Neural cell (in vitro differentiated cells): Measurements from ENCODE around the gene PDCD4. TPM values are rescaled to one million over a fixed set of nuclear protein-coding genes. Genes with fewer than 3 reads are reported as not detected.

Experiments used
- H2AFZ ChIP-seq: fragments of 200-600, 300-800 bp; sonication (generic), shearing (Covaris generic); 2 replicates; pipeline ENCODE4 v1.6.0; 2014; ENCODE audit warnings: low read depth, mild to moderate bottlenecking, antibody characterized with exemption, low read length, moderate library complexity
- H3F3A ChIP-seq: fragments of 200-600 bp; shearing (Covaris generic); 2 replicates; pipeline ENCODE4 v1.6.1; 2016; ENCODE audit warnings: mild to moderate bottlenecking, moderate library complexity, mixed read lengths, antibody characterized with exemption, low read length; ENCODE audit not compliant: insufficient read depth, poor library complexity, severe bottlenecking
- H3K27ac ChIP-seq: fragments of 200-600, 300-800 bp; sonication (generic), shearing (Covaris generic); 2 replicates; pipeline ENCODE4 v1.5.1; 2014; ENCODE audit warnings: mild to moderate bottlenecking, low read length, moderate library complexity
- H3K27me3 ChIP-seq: fragments of 300-800, 200-600 bp; sonication (generic), shearing (Covaris generic); 2 replicates; pipeline ENCODE4 v1.6.0; 2014; ENCODE audit warnings: mild to moderate bottlenecking, low read depth, low read length, moderate library complexity; ENCODE audit not compliant: insufficient read depth
- H3K36me3 ChIP-seq: fragments of 300-800, 200-600 bp; sonication (generic), shearing (Covaris generic); 2 replicates; pipeline ENCODE4 v1.5.1; 2014; ENCODE audit warnings: mild to moderate bottlenecking, antibody characterized with exemption, low read length, moderate library complexity; ENCODE audit not compliant: insufficient read depth
- H3K4me2 ChIP-seq: fragments of 300-800, 200-600 bp; sonication (generic), shearing (Covaris generic); 2 replicates; pipeline ENCODE4 v1.6.0; 2014; ENCODE audit warnings: mild to moderate bottlenecking, low read length
- H3K4me3 ChIP-seq: fragments of 300-800, 200-600 bp; sonication (generic), shearing (Covaris generic); 2 replicates; pipeline ENCODE4 v1.5.1; 2014; ENCODE audit warnings: mild to moderate bottlenecking, low read length, moderate library complexity
- H3K79me2 ChIP-seq: fragments of 200-600 bp; shearing (Covaris generic); replicated peaks from 2 replicates; pipeline ENCODE4 v1.6.0; 2014; ENCODE audit warnings: mild to moderate bottlenecking, low read length, moderate library complexity; ENCODE audit not compliant: insufficient read depth
- H3K9ac ChIP-seq: fragments of 300-800, 200-600 bp; sonication (generic), shearing (Covaris generic); 2 replicates; pipeline ENCODE4 v1.6.1; 2016; ENCODE audit warnings: mild to moderate bottlenecking, low read length, mixed read lengths
- H3K9me2 ChIP-seq: fragments of 200-600 bp; shearing (Covaris generic); 2 replicates; pipeline ENCODE4 v1.6.1; 2016; ENCODE audit warnings: mild to moderate bottlenecking, low read length, mixed read lengths; ENCODE audit not compliant: insufficient read depth
- H3K9me3 ChIP-seq: fragments of 200-600, 300-800 bp; sonication (generic), shearing (Covaris generic); 2 replicates; pipeline ENCODE4 v1.6.1; 2016; ENCODE audit warnings: mild to moderate bottlenecking, mixed run types, low read length, moderate library complexity, mixed read lengths
- H4K20me1 ChIP-seq: fragments of 200-600 bp; shearing (Covaris generic); 2 replicates; pipeline ENCODE4 v1.6.1; 2016; ENCODE audit warnings: mild to moderate bottlenecking, mixed run types; ENCODE audit not compliant: insufficient read depth
- EP300 ChIP-seq: fragments of 450-650 bp; conservative IDR thresholded peaks from 2 replicates; pipeline ENCODE4 v1.6.1; 2014; ENCODE audit warnings: antibody characterized with exemption, mild to moderate bottlenecking, moderate library complexity; ENCODE audit not compliant: poor library complexity, severe bottlenecking
- EZH2 ChIP-seq: fragments of 200-600, 300-800 bp; shearing (Covaris generic), sonication (generic); IDR thresholded peaks from 2 replicates; pipeline ENCODE4 v1.6.1; 2014; ENCODE audit warnings: antibody characterized with exemption, low read length, borderline replicate concordance, mild to moderate bottlenecking; ENCODE audit not compliant: insufficient read depth, poor library complexity, severe bottlenecking
- MXI1 ChIP-seq: fragments of 450-650 bp; conservative IDR thresholded peaks from 2 replicates; pipeline ENCODE4 v1.6.1; 2014; ENCODE audit warnings: antibody characterized with exemption, mild to moderate bottlenecking; ENCODE audit not compliant: poor library complexity, severe bottlenecking
- POLR2AphosphoS5 ChIP-seq: IDR thresholded peaks from 2 replicates; pipeline ENCODE4 v1.6.1; 2012
- RAD21 ChIP-seq: fragments of 450-650 bp; conservative IDR thresholded peaks from 2 replicates; pipeline ENCODE4 v1.6.1; 2014; ENCODE audit warnings: antibody characterized with exemption, mild to moderate bottlenecking, moderate library complexity
- SMC3 ChIP-seq: fragments of 450-650 bp; conservative IDR thresholded peaks from 2 replicates; pipeline ENCODE4 v1.6.1; 2014; ENCODE audit warnings: antibody characterized with exemption, mild to moderate bottlenecking, moderate library complexity; ENCODE audit not compliant: poor library complexity
- TAF1 ChIP-seq: IDR thresholded peaks from 2 replicates; pipeline ENCODE4 v1.6.1; 2012; ENCODE audit warnings: low read depth
- polyA plus RNA-seq: library from polyadenylated mRNA; depleted of rRNA; stranded (reverse); fragments of >200 nt; gene quantifications from 2 replicates; pipeline ENCODE4 v1.2.3, GENCODE V29; 2014
- TF ChIP-seq, protein P1 (sequence below): fragments of 450-650 bp; IDR thresholded peaks from 2 replicates; pipeline ENCODE4 v1.5.1; 2014; ENCODE audit warnings: antibody characterized with exemption, mild to moderate bottlenecking, moderate library complexity; ENCODE audit not compliant: poor library complexity, severe bottlenecking
- TF ChIP-seq, protein P2 (sequence below): IDR thresholded peaks from 2 replicates; pipeline ENCODE4 v1.6.1; 2012; ENCODE audit warnings: borderline replicate concordance

The PDCD4 gene
- polyA plus RNA-seq, 1 donor from 2014 or later = 83.5 TPM

DNA sequence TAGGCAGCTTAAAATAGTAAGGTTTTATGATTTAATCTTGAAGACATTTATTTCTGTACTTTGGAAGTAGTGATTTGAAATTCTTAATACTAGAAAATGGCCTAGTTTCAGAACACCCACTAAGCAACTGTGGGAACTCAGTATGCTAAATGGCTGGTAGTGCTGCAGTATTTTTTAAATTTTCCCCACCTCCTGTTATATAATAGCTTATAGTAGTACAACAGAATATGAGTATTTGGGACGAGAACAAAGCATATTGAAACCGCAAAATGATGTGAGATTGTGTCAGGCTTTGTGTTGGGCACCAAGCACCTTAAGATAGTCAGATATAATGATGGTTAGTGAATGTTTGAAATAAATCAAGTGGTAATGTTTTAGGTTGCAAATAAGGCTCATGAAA is 55.7 kb downstream of the PDCD4 start:
- Histone ChIP-seq H3K36me3 (no peaks in the 10 kb centered on the region), H3K27me3 (no peaks in the 10 kb centered on the region), H3K27ac (no peak overlapping the region), H3K9ac (no peak overlapping the region), H4K20me1 (peaks cover 7% of the 10 kb centered on the region), H3K9me2 (no peaks in the 10 kb centered on the region), H3K4me3 (no peak overlapping the region), H3K79me2 (peaks cover 96% of the 10 kb centered on the region), H3K4me2 (no peak overlapping the region), H2AFZ (no peak overlapping the region), H3K9me3 (no peaks in the 10 kb centered on the region), H3F3A (no peaks in the 10 kb centered on the region)
- TF ChIP-seq POLR2AphosphoS5 = no peak
- no peak for TF ChIP-seq TAF1
- no peak for TF ChIP-seq MXI1
- TF ChIP-seq, protein P1, sequence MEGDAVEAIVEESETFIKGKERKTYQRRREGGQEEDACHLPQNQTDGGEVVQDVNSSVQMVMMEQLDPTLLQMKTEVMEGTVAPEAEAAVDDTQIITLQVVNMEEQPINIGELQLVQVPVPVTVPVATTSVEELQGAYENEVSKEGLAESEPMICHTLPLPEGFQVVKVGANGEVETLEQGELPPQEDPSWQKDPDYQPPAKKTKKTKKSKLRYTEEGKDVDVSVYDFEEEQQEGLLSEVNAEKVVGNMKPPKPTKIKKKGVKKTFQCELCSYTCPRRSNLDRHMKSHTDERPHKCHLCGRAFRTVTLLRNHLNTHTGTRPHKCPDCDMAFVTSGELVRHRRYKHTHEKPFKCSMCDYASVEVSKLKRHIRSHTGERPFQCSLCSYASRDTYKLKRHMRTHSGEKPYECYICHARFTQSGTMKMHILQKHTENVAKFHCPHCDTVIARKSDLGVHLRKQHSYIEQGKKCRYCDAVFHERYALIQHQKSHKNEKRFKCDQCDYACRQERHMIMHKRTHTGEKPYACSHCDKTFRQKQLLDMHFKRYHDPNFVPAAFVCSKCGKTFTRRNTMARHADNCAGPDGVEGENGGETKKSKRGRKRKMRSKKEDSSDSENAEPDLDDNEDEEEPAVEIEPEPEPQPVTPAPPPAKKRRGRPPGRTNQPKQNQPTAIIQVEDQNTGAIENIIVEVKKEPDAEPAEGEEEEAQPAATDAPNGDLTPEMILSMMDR = no peak
- TF ChIP-seq, protein P2, sequence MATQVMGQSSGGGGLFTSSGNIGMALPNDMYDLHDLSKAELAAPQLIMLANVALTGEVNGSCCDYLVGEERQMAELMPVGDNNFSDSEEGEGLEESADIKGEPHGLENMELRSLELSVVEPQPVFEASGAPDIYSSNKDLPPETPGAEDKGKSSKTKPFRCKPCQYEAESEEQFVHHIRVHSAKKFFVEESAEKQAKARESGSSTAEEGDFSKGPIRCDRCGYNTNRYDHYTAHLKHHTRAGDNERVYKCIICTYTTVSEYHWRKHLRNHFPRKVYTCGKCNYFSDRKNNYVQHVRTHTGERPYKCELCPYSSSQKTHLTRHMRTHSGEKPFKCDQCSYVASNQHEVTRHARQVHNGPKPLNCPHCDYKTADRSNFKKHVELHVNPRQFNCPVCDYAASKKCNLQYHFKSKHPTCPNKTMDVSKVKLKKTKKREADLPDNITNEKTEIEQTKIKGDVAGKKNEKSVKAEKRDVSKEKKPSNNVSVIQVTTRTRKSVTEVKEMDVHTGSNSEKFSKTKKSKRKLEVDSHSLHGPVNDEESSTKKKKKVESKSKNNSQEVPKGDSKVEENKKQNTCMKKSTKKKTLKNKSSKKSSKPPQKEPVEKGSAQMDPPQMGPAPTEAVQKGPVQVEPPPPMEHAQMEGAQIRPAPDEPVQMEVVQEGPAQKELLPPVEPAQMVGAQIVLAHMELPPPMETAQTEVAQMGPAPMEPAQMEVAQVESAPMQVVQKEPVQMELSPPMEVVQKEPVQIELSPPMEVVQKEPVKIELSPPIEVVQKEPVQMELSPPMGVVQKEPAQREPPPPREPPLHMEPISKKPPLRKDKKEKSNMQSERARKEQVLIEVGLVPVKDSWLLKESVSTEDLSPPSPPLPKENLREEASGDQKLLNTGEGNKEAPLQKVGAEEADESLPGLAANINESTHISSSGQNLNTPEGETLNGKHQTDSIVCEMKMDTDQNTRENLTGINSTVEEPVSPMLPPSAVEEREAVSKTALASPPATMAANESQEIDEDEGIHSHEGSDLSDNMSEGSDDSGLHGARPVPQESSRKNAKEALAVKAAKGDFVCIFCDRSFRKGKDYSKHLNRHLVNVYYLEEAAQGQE = no peak
- TF ChIP-seq EZH2 = no peak
- no peak for TF ChIP-seq RAD21
- no peak for TF ChIP-seq SMC3
- no peak for TF ChIP-seq EP300

DNA sequence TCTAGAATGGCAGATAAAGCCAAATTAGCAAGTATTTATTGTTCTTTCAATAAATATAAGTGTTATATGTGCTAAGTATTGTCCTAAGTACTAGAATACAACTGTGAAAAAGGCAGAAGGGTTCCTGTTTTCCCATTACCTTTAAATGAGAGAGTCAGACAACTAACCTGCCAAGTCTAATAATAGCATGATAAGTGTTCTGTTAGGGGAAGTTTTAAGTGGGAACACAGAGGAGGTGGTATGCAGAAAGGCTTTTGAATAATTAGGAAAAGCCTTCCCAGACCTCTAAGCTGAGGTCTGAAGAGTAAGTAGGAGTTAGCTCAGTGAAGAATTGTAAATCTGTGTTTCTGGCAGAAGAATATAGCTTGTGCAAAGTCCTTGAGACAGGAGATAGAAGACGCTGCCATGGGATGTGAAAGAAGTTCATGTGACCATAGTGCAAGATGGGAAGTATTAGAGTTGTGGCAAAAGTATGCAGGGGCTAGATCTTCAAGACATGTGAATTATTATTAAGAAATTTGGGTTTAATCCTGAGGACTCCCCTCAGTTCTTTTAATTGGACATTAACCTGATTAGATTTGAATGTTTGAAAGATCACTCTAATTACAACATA is 60.1 kb downstream of the PDCD4 start:
- H3K27ac ChIP-seq = no peak overlapping the region
- H3K79me2 ChIP-seq = peaks cover 95% of the 10 kb centered on the region
- H4K20me1 ChIP-seq = peaks cover 7% of the 10 kb centered on the region
- no peaks in the 10 kb centered on the region for H3K9me3 ChIP-seq
- H3K27me3 ChIP-seq = no peaks in the 10 kb centered on the region
- no peak overlapping the region for H3K9ac ChIP-seq
- TF ChIP-seq SMC3 (no peak), EZH2 (no peak), POLR2AphosphoS5 (no peak), EP300 (no peak), RAD21 (no peak), MXI1 (no peak), TAF1 (no peak)
- TF ChIP-seq, protein P2 = no peak
- TF ChIP-seq, protein P1 = no peak
- H3K4me3 ChIP-seq = no peak overlapping the region
- no peak overlapping the region for H2AFZ ChIP-seq
- no peaks in the 10 kb centered on the region for H3F3A ChIP-seq
- no peaks in the 10 kb centered on the region for H3K9me2 ChIP-seq
- H3K36me3 ChIP-seq = no peaks in the 10 kb centered on the region
- no peak overlapping the region for H3K4me2 ChIP-seq
